ENCODE measurements around the gene SEMA3D. TPM values are rescaled to one million over a fixed set of nuclear protein-coding genes. Genes with fewer than 3 reads are reported as not detected.

SEMA3D gene
- total RNA-seq, 2 donors from 2014 or later: 0.12 TPM; not detected in 1

- no peaks in the 10 kb centered on the region for H3K27me3 Mint-ChIP-seq
- no peak for DNase-seq
- H3K4me3 Mint-ChIP-seq: no peak overlapping the region
- ATAC-seq: no peak
- no peaks in the 10 kb centered on the region for H3K36me3 Mint-ChIP-seq (ENCODE audit: low read depth)
- H3K9me3 ChIP-seq (ENCODE audit: control insufficient read depth, low read length, poor library complexity, severe bottlenecking): no peaks in the 10 kb centered on the region
- no peaks in the 10 kb centered on the region for H3K4me1 Mint-ChIP-seq
- H3K27ac Mint-ChIP-seq: no peak overlapping the region
Measured at GRCh38 chr7:84948634-84949033, 238.2 kb downstream of the SEMA3D start.

- no peak for ATAC-seq
- Mint-ChIP-seq H3K27me3 (no peaks in the 10 kb centered on the region), H3K36me3 (ENCODE audit: low read depth) (no peaks in the 10 kb centered on the region), H3K4me1 (no peaks in the 10 kb centered on the region), H3K4me3 (no peak overlapping the region), H3K27ac (no peak overlapping the region)
- H3K9me3 ChIP-seq (ENCODE audit: control insufficient read depth, low read length, poor library complexity, severe bottlenecking): no peaks in the 10 kb centered on the region
- DNase-seq: no peak
Measured at GRCh38 chr7:84946549-84946948, 240.3 kb downstream of the SEMA3D start.

Data from T-helper 17 cell (primary cell).